HepG2 (cell line): Measurements from ENCODE around the gene PLK5. TPM values are rescaled to one million over a fixed set of nuclear protein-coding genes. Genes with fewer than 3 reads are reported as not detected.

ENCODE experiments used
- ATF3 ChIP-seq: sonication (generic); formaldehyde crosslinking; IDR thresholded peaks from 2 replicates; pipeline ENCODE4 v1.4.0; 2020; ENCODE audit warnings: missing genetic modification reagents
- BCL6 ChIP-seq: IDR thresholded peaks from 2 replicates; pipeline ENCODE4 v1.6.1; 2016; ENCODE audit warnings: missing genetic modification reagents, missing compliant biosample characterization
- ERF ChIP-seq: IDR thresholded peaks from 2 replicates; pipeline ENCODE4 v1.6.1; 2018; ENCODE audit warnings: missing biosample characterization, missing genetic modification reagents
- FUBP1 ChIP-seq: sonication (generic); formaldehyde crosslinking; IDR thresholded peaks from 2 replicates; pipeline ENCODE4 v1.5.1; 2020; ENCODE audit warnings: missing genetic modification reagents, mild to moderate bottlenecking, borderline replicate concordance
- GTF2F1 ChIP-seq: fragments of 150-350 bp; IDR thresholded peaks from 2 replicates; pipeline ENCODE4 v1.6.1; 2014; ENCODE audit warnings: low read length
- HMG20A ChIP-seq: IDR thresholded peaks from 2 replicates; pipeline ENCODE4 v1.6.1; 2016; ENCODE audit warnings: borderline replicate concordance
- HNF4A ChIP-seq: sonication (generic); formaldehyde crosslinking; IDR thresholded peaks from 2 replicates; pipeline ENCODE4 v1.4.0; 2020; ENCODE audit warnings: missing genetic modification reagents
- IKZF5 ChIP-seq: IDR thresholded peaks from 2 replicates; pipeline ENCODE4 v1.6.1; 2018; ENCODE audit warnings: missing genetic modification reagents, mild to moderate bottlenecking, missing compliant biosample characterization
- IRF2 ChIP-seq: IDR thresholded peaks from 2 replicates; pipeline ENCODE4 v1.6.1; 2018; ENCODE audit warnings: missing genetic modification reagents, missing compliant biosample characterization
- JUND ChIP-seq: sonication (generic); formaldehyde crosslinking; IDR thresholded peaks from 2 replicates; pipeline ENCODE4 v1.8.0; 2022; ENCODE audit warnings: mild to moderate bottlenecking, missing genetic modification reagents
- MAFG ChIP-seq: sonication (generic); formaldehyde crosslinking; IDR thresholded peaks from 2 replicates; pipeline ENCODE4 v1.5.1; 2020; ENCODE audit warnings: mild to moderate bottlenecking, missing genetic modification reagents
- PLRG1 ChIP-seq: fragments of 450-650 bp; conservative IDR thresholded peaks from 2 replicates; pipeline ENCODE4 v1.6.1; 2016
- POLR2A ChIP-seq, 2 experiments: IDR thresholded peaks; 2 replicates each; pipeline ENCODE4 v1.6.1; 2011; ENCODE audit warnings: low read depth in 2 of 2, low read length in 2 of 2, mild to moderate bottlenecking in 1 of 2, moderate library complexity in 1 of 2; ENCODE audit not compliant: insufficient read depth in 1 of 2
- REL ChIP-seq: sonication (generic); formaldehyde crosslinking; conservative IDR thresholded peaks from 2 replicates; pipeline ENCODE4 v1.8.0; 2022; ENCODE audit warnings: mild to moderate bottlenecking, missing genetic modification reagents, moderate library complexity
- SETDB1 ChIP-seq: sonication (generic); formaldehyde crosslinking; IDR thresholded peaks from 2 replicates; pipeline ENCODE4 v1.5.1; 2020; ENCODE audit warnings: missing genetic modification reagents, mild to moderate bottlenecking, borderline replicate concordance
- STAT5B ChIP-seq: sonication (generic); formaldehyde crosslinking; IDR thresholded peaks from 2 replicates; pipeline ENCODE4 v1.4.0; 2020; ENCODE audit warnings: missing genetic modification reagents
- YY1 ChIP-seq: IDR thresholded peaks from 2 replicates; pipeline ENCODE4 v1.6.1; 2011; ENCODE audit warnings: low read length, low read depth, moderate library complexity, mild to moderate bottlenecking; ENCODE audit not compliant: insufficient read depth, insufficient replicate concordance
- ZBTB14 ChIP-seq: sonication (generic); formaldehyde crosslinking; IDR thresholded peaks from 2 replicates; pipeline ENCODE4 v1.4.0; 2020; ENCODE audit warnings: missing genetic modification reagents
- ZBTB25 ChIP-seq: IDR thresholded peaks from 2 replicates; pipeline ENCODE4 v1.6.1; 2018; ENCODE audit warnings: missing genetic modification reagents
- ZKSCAN1 ChIP-seq: fragments of 150-350 bp; IDR thresholded peaks from 2 replicates; pipeline ENCODE4 v1.6.1; 2014; ENCODE audit warnings: low read length
- ZNF121 ChIP-seq: sonication (generic); formaldehyde crosslinking; IDR thresholded peaks from 2 replicates; pipeline ENCODE4 v1.5.0; 2020; ENCODE audit warnings: mild to moderate bottlenecking, missing genetic modification reagents
- ZNF205 ChIP-seq: IDR thresholded peaks from 2 replicates; pipeline ENCODE4 v1.6.1; 2018; ENCODE audit warnings: missing biosample characterization, missing genetic modification reagents
- ZNF430 ChIP-seq: sonication (generic); formaldehyde crosslinking; IDR thresholded peaks from 2 replicates; pipeline ENCODE4 v1.9.0; 2021; ENCODE audit warnings: mild to moderate bottlenecking, missing genetic modification reagents
- ZNF605 ChIP-seq: sonication (generic); formaldehyde crosslinking; IDR thresholded peaks from 2 replicates; pipeline ENCODE4 v1.8.0; 2022; ENCODE audit warnings: mild to moderate bottlenecking, missing genetic modification reagents
- ZNF607 ChIP-seq: sonication (generic); formaldehyde crosslinking; IDR thresholded peaks from 2 replicates; pipeline ENCODE4 v1.5.1; 2020; ENCODE audit warnings: missing genetic modification reagents, mild to moderate bottlenecking, borderline replicate concordance
- ZNF674 ChIP-seq: sonication (generic); formaldehyde crosslinking; IDR thresholded peaks from 2 replicates; pipeline ENCODE4 v1.5.0; 2020; ENCODE audit warnings: low read depth, mild to moderate bottlenecking, missing genetic modification reagents
- polyA plus RNA-seq, 8 experiments: library from polyadenylated mRNA; depleted of rRNA in 3 of 8; stranded (reverse) in 7 of 8; unstranded in 1 of 8; fragments of >200 nt; fragmentation: Illumina TruSeq in 4 of 8; extraction: Trizol in 4 of 8; gene quantifications; 2 replicates each; pipeline versions ENCODE4 v1.2.1 to v1.2.3, GENCODE V29; 2011 to 2016; ENCODE audit warnings: low read depth in 4 of 8, missing spikeins in 1 of 8, mixed read lengths in 1 of 8; ENCODE audit not compliant: insufficient read depth in 1 of 8
- total RNA-seq, 5 experiments: library from RNA; depleted of rRNA; stranded (reverse); fragments of >200 nt; fragmentation: Illumina TruSeq; extraction: Trizol; gene quantifications; 2 replicates each; pipeline ENCODE4 v1.2.3, GENCODE V29; 2016; ENCODE audit warnings: low read depth in 1 of 5

The PLK5 gene
- total and polyA plus RNA-seq, 2 of the 13 experiments (the other 11 are each of a cell fraction or from before 2014, with no cell fraction given), result not detected

GRCh38 chr19:1482361-1483130 lies 41.3 kb upstream of the PLK5 start (continued):
- no peak for TF ChIP-seq ZBTB25
- no peak for TF ChIP-seq BCL6
- TF ChIP-seq ERF (CRISPR knock-in tag), result no peak
- no peak for TF ChIP-seq STAT5B (CRISPR knock-in tag)
- TF ChIP-seq MAFG, result no peak
- TF ChIP-seq JUND (CRISPR knock-in tag), result no peak; the same call in 1 of the 2 replicates
- no peak for TF ChIP-seq ZNF607 (CRISPR knock-in tag)
- peak; percentile 100 for TF ChIP-seq ZKSCAN1
- TF ChIP-seq FUBP1, result no peak
- no peak for TF ChIP-seq REL (CRISPR knock-in tag)
- no peak for TF ChIP-seq IKZF5 (CRISPR knock-in tag)
- no peak for TF ChIP-seq GTF2F1
- no peak for TF ChIP-seq ZNF205 (CRISPR knock-in tag)
- TF ChIP-seq IRF2 (CRISPR knock-in tag), result no peak
- TF ChIP-seq POLR2A (IDR thresholded peaks at IDR 0.05; ENCODE audit: insufficient read depth in 1 of 2, low read depth in 2 of 2, low read length in 2 of 2), result no peak
- TF ChIP-seq ZNF430 (CRISPR knock-in tag), result no peak
- no peak for TF ChIP-seq YY1
- TF ChIP-seq ZNF121 (CRISPR knock-in tag), result no peak
- 0 out of 2 replicates have a peak, but pooled peaks have one; percentile 8 for TF ChIP-seq ATF3
- TF ChIP-seq ZNF674, result no peak
- TF ChIP-seq HMG20A, result no peak
- no peak for TF ChIP-seq ZNF605 (CRISPR knock-in tag)
- TF ChIP-seq SETDB1 (CRISPR knock-in tag), result no peak
- no peak for TF ChIP-seq ZBTB14 (CRISPR knock-in tag)
- peak; percentile 49; the same call in 1 of the 2 replicates for TF ChIP-seq HNF4A (CRISPR knock-in tag)
- no peak for TF ChIP-seq PLRG1
